ENCODE results near the gene TEX101.
"Not testable (repeated sequence)": the region's sequence is repeated elsewhere in the genome, so short reads cannot be mapped to it uniquely, and the experiment has no call there.

Gene TEX101

GRCh38 chr19:43422000-43422688 lies 7.5 kb downstream of the TEX101 start:
- no peak for DNase-seq

GRCh38 chr19:43422689-43423066 lies 8.0 kb downstream of the TEX101 start:
- no peak for DNase-seq

- DNase-seq = no peak
Measured at GRCh38 chr19:43423779-43424178, 9.1 kb downstream of the TEX101 start.

- no peak for DNase-seq
Measured at GRCh38 chr19:43425567-43426392, 11.1 kb downstream of the TEX101 start.

- DNase-seq = no peak
Measured at GRCh38 chr19:43429395-43429794, 14.7 kb downstream of the TEX101 start.

- no peak for DNase-seq
Measured at GRCh38 chr19:43430142-43430710, 15.5 kb downstream of the TEX101 start.

- DNase-seq = no peak
Measured at GRCh38 chr19:43430976-43431375, 16.3 kb downstream of the TEX101 start.

GRCh38 chr19:43433358-43433673 lies 18.6 kb downstream of the TEX101 start:
- DNase-seq = no peak

GRCh38 chr19:43433689-43434088 lies 19.0 kb downstream of the TEX101 start:
- no peak for DNase-seq

- DNase-seq = no peak
Measured at GRCh38 chr19:43435775-43436174, 21.1 kb downstream of the TEX101 start.

GRCh38 chr19:43437284-43437683 lies 22.6 kb downstream of the TEX101 start:
- DNase-seq = not testable (repeated sequence)

- no peak for DNase-seq
Measured at GRCh38 chr19:43437712-43438111, 23.0 kb downstream of the TEX101 start.

- DNase-seq = no peak
Measured at GRCh38 chr19:43438291-43439031, 23.8 kb downstream of the TEX101 start.

GRCh38 chr19:43439032-43439708 lies 24.5 kb downstream of the TEX101 start:
- no peak for DNase-seq

GRCh38 chr19:43439709-43440063 lies 25.0 kb downstream of the TEX101 start:
- DNase-seq = no peak

GRCh38 chr19:43441716-43442115 lies 27.0 kb downstream of the TEX101 start:
- no peak for DNase-seq

- DNase-seq = not testable (repeated sequence)
Measured at GRCh38 chr19:43444091-43444490, 29.4 kb downstream of the TEX101 start.

GRCh38 chr19:43444531-43445287 lies 30.0 kb downstream of the TEX101 start:
- DNase-seq = no peak

- DNase-seq = no peak
Measured at GRCh38 chr19:43445426-43445825, 30.7 kb downstream of the TEX101 start.

- DNase-seq = peak; percentile 69 to 77
Measured at GRCh38 chr19:43446746-43447489, 32.2 kb downstream of the TEX101 start.

- DNase-seq = no peak
Measured at GRCh38 chr19:43447655-43448054, 33.0 kb downstream of the TEX101 start.
